ENCODE data around the gene RCOR1.

Gene RCOR1

GRCh38 chr14:102779574-102780315 lies 187.3 kb downstream of the RCOR1 start:
- no peak for DNase-seq
